GM12891 (cell line): Measurements from ENCODE around the gene APOL5.

ENCODE experiments used
- PAX5 ChIP-seq: IDR thresholded peaks from 2 replicates; pipeline ENCODE4 v1.6.1; 2011; ENCODE audit warnings: low read length, moderate library complexity, mild to moderate bottlenecking; ENCODE audit not compliant: insufficient read depth, severe bottlenecking
- POLR2A ChIP-seq: IDR thresholded peaks from 2 replicates; pipeline ENCODE4 v1.6.1; 2011; ENCODE audit warnings: low read depth, low read length, control low read depth
- POLR2AphosphoS5 ChIP-seq: IDR thresholded peaks from 2 replicates; pipeline ENCODE4 v1.6.1; 2011; ENCODE audit warnings: low read depth, low read length, control low read depth
- SPI1 ChIP-seq: IDR thresholded peaks from 2 replicates; pipeline ENCODE4 v1.6.1; 2011; ENCODE audit warnings: low read depth, low read length, control low read depth
- TAF1 ChIP-seq: IDR thresholded peaks from 2 replicates; pipeline ENCODE4 v1.6.1; 2011; ENCODE audit warnings: low read depth, low read length, control low read depth

DNA sequence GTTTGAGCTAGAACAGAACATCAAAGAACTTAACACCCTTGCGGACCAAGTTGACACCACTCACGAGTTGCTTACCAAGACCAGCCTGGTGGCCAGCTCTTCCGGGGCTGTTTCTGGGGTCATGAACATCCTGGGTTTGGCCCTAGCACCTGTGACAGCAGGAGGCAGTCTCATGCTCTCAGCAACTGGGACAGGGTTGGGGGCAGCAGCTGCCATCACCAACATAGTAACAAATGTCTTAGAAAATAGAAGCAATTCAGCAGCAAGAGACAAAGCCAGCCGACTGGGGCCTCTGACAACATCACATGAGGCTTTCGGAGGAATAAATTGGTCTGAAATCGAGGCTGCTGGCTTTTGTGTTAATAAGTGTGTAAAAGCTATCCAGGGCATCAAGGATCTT lies 8.7 kb downstream of the APOL5 start:
- TF ChIP-seq POLR2A (no peak), POLR2AphosphoS5 (no peak), SPI1 (no peak), TAF1 (no peak), PAX5 (no peak)
